ENCODE data around the gene PIK3C2G.

- no peak for TF ChIP-seq POLR2A (IDR thresholded peaks at IDR 0.05)
- no peak for TF ChIP-seq CTCF (IDR thresholded peaks at IDR 0.05)
Measured at GRCh38 chr12:18658829-18659228, 397.5 kb downstream of the PIK3C2G start.

Data from testis (tissue), 2 donors.